PFSK-1 (cell line): ENCODE results near the gene RASIP1.

Experiments
- POLR2AphosphoS5 ChIP-seq: IDR thresholded peaks from 2 replicates; pipeline ENCODE4 v1.6.1; 2012; ENCODE audit warnings: low read depth, mild to moderate bottlenecking, control low read depth, low read length, moderate library complexity
- REST ChIP-seq, 2 experiments: IDR thresholded peaks; 2 replicates each; pipeline versions ENCODE4 v1.6.1 to v1.8.0; 2011 to 2012; ENCODE audit warnings: low read depth in 2 of 2, low read length in 2 of 2, control low read depth in 1 of 2, inconsistent platforms in 1 of 2, mild to moderate bottlenecking in 1 of 2, moderate library complexity in 1 of 2; ENCODE audit not compliant: insufficient read depth in 1 of 2
- TAF1 ChIP-seq: IDR thresholded peaks from 2 replicates; pipeline ENCODE4 v1.6.1; 2012; ENCODE audit warnings: low read length, control low read depth, borderline replicate concordance; ENCODE audit not compliant: insufficient read depth

GRCh38 chr19:48687776-48688175, 52.6 kb downstream of the RASIP1 start:
- TF ChIP-seq TAF1 (no peak), POLR2AphosphoS5 (no peak), REST (IDR thresholded peaks at IDR 0.05; ENCODE audit: insufficient read depth in 1 of 2, low read depth in 2 of 2, low read length in 2 of 2) (no peak)
